ENCODE measurements around the gene ZNF688. TPM values are rescaled to one million over a fixed set of nuclear protein-coding genes. Genes with fewer than 3 reads are reported as not detected.

Gene ZNF688
- total and polyA plus RNA-seq, 2 of the 8 experiments (the other 6 are each of a cell fraction or from before 2014, with no cell fraction given) = 2.7 to 3.5 TPM

- TF ChIP-seq KDM4A (IDR thresholded peaks at IDR 0.05; ENCODE audit: low read depth, low read length, severe bottlenecking) = peak; percentile 88
- TF ChIP-seq BRCA1 (IDR thresholded peaks at IDR 0.05; ENCODE audit: low read depth, low read length) = no peak
- TF ChIP-seq SP1 (IDR thresholded peaks at IDR 0.05; ENCODE audit: low read depth, low read length) = 0 out of 2 replicates have a peak, but pooled peaks have one; percentile 43
- no peak for TF ChIP-seq RAD21 (IDR thresholded peaks at IDR 0.05 in 1 of 2, conservative IDR thresholded peaks at IDR 0.05 in 1 of 2; ENCODE audit: low read depth in 2 of 2, low read length in 2 of 2)
- no peak for TF ChIP-seq SP4 (IDR thresholded peaks at IDR 0.05; ENCODE audit: low read length)
- TF ChIP-seq PHF8 (conservative IDR thresholded peaks at IDR 0.05; ENCODE audit: low read depth, low read length) = peak; percentile 63
- TF ChIP-seq TAF7 (optimal IDR thresholded peaks at IDR 0.05; ENCODE audit: borderline replicate concordance, low read depth, low read length) = no peak
- TF ChIP-seq CHD1 (IDR thresholded peaks at IDR 0.05; ENCODE audit: low read depth, low read length) = no peak
- TF ChIP-seq TEAD4 (IDR thresholded peaks at IDR 0.05; ENCODE audit: low read depth, low read length) = no peak
- peak; percentile 52 to 71; a peak in 1 of 4 replicates for TF ChIP-seq SIN3A (conservative IDR thresholded peaks at IDR 0.05 in 1 of 2, IDR thresholded peaks at IDR 0.05 in 1 of 2; ENCODE audit: low read depth in 1 of 2, low read length in 2 of 2)
- no peak for TF ChIP-seq USF2 (IDR thresholded peaks at IDR 0.05; ENCODE audit: low read length)
- no peak for TF ChIP-seq BACH1 (IDR thresholded peaks at IDR 0.05; ENCODE audit: low read length)
- TF ChIP-seq RBBP5 (IDR thresholded peaks at IDR 0.05; ENCODE audit: borderline replicate concordance, low read depth, low read length) = peak; percentile 86
- TF ChIP-seq TBP (IDR thresholded peaks at IDR 0.05; ENCODE audit: low read depth, low read length) = peak; percentile 44; the same call in 1 of the 2 replicates
- TF ChIP-seq SAP30 (IDR thresholded peaks at IDR 0.05; ENCODE audit: insufficient read depth, insufficient replicate concordance, low read length) = peak; percentile 33
- TF ChIP-seq SIX5 (IDR thresholded peaks at IDR 0.05; ENCODE audit: low read depth, low read length) = peak; percentile 39; the same call in 1 of the 2 replicates
- peak; percentile 23; the same call in 1 of the 2 replicates for TF ChIP-seq KDM1A (IDR thresholded peaks at IDR 0.05; ENCODE audit: borderline replicate concordance, low read length)
Observed at GRCh38 chr16:30557957-30558788, 13.3 kb downstream of the ZNF688 start, which contains the start of gene ZNF764 (continued).

Measured in H1 (cell line).